Measurements from ENCODE around the gene PTPRN2.

Gene PTPRN2

GRCh38 chr7:158033196-158033595 is 554.4 kb downstream of the PTPRN2 start:
- H3K4me3 ChIP-seq (ENCODE audit: low read depth, low read length) = no peak overlapping the region
- no peak for TF ChIP-seq CTCF (IDR thresholded peaks at IDR 0.05; ENCODE audit: borderline replicate concordance, insufficient read depth, low read depth, low read length)

DNA sequence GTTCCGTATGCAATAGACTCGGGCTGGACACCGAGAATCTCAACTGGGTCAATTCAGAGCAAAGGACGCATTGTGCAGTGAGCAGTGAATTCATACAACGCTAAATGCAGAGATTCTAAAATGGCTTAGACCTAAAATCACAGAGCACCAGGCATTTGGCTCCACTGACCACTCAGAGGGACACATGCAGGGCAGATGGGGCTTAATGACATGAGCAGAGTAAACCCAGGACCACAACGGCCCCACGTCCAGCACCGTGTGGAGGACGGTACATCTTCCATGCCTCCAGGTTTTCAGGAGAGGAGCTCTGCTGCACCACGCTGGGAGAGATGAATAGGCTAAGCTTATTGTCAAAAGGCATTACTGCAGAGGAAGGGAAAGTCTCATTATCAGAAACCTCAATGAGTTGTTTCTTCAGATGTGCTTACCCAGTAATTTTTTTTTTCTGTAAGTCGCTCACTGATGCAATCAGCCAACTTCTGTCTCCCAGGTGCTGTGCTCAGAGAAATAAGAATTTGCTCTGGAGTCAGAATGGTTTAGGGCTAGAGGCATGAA is 555.0 kb downstream of the PTPRN2 start:
- TF ChIP-seq CTCF (IDR thresholded peaks at IDR 0.05; ENCODE audit: borderline replicate concordance, insufficient read depth, low read depth, low read length) = no peak

DNA sequence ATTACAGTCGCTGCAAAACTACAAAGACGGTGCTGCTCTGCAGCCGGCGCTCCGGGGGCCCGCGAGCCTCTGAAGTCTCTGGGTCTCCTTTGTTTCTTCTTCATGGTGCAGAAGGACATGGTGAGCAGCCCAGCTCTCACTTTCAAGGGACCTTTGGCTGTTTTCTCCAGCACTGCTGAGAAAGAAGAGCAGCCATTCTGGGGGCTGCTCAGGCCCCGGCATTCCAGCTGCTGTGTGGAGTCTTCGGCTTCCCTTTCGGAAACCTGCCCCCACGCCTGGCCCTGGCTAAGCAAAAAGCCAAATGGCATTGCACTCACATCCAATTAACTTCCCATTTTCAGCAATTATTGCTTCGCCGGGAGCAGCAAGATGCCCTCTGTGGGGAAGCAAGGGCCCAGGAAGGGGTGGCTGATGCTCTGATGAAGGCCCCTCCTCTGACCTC is 555.7 kb downstream of the PTPRN2 start:
- TF ChIP-seq CTCF (IDR thresholded peaks at IDR 0.05; ENCODE audit: borderline replicate concordance, insufficient read depth, low read depth, low read length) = no peak
- no peak overlapping the region for H3K4me3 ChIP-seq (ENCODE audit: low read depth, low read length)

More for the DNA sequence above, 555.0 kb downstream of the PTPRN2 start:
- no peak overlapping the region for H3K4me3 ChIP-seq (ENCODE audit: low read depth, low read length)

DNA sequence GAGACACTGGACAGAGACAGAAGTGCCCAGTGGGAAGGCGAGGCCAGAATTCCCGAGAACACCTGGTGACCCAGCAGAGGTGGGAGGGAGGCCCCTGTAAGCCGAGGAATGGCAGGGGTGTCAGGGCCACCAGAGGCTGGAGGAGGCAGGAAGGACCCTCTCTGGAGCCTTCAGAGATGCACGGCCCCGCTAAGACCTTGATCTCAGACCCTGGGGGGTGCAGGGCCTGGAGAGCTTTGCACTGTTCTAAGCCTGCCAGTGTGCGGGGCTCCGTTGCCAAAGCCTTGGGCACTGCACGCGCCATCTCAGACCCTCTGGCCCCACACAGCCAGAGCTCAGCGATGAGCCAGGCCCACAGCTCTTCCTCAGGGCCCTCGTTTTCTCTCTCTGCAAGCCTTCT is 557.1 kb downstream of the PTPRN2 start:
- H3K4me3 ChIP-seq (ENCODE audit: low read depth, low read length) = no peak overlapping the region
- TF ChIP-seq CTCF (IDR thresholded peaks at IDR 0.05; ENCODE audit: borderline replicate concordance, insufficient read depth, low read depth, low read length) = no peak

DNA sequence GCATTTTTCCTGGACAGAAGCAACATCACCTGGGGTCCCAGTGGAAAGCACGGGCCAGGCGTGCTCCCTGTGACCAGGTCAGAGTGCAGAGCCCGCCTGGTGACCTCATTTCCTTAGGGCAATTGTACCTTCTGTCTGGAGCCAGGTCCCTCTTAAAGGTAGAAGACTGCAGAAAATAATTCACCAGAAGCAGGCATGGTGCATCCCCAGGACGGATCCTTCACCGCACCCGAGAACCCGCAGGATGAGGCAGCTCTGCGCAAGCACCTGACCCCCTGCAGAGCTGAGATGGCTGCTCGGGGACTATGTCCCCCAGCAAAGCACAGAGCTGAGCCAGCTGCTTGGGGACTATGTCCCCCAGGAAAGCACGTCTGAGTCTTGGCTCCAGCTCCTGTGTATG is 557.6 kb downstream of the PTPRN2 start:
- H3K4me3 ChIP-seq (ENCODE audit: low read depth, low read length) = no peak overlapping the region
- TF ChIP-seq CTCF (IDR thresholded peaks at IDR 0.05; ENCODE audit: borderline replicate concordance, insufficient read depth, low read depth, low read length) = no peak

GRCh38 chr7:158029509-158029908 is 558.1 kb downstream of the PTPRN2 start:
- no peak overlapping the region for H3K4me3 ChIP-seq (ENCODE audit: low read depth, low read length)
- no peak for TF ChIP-seq CTCF (IDR thresholded peaks at IDR 0.05; ENCODE audit: borderline replicate concordance, insufficient read depth, low read depth, low read length)

- no peak overlapping the region for H3K4me3 ChIP-seq (ENCODE audit: low read depth, low read length)
- no peak for TF ChIP-seq CTCF (IDR thresholded peaks at IDR 0.05; ENCODE audit: borderline replicate concordance, insufficient read depth, low read depth, low read length)
These were observed 558.7 kb downstream of the PTPRN2 start for GRCh38 chr7:158028971-158029370.
